Measurements from ENCODE around the gene KNDC1. TPM values are rescaled to one million over a fixed set of nuclear protein-coding genes. Genes with fewer than 3 reads are reported as not detected.
A peak's percentile ranks its signal among the peaks of the same experiment; 100 is the strongest.

The KNDC1 gene
- total RNA-seq, 1 experiment from 2014 or later: 1.7 TPM

DNA sequence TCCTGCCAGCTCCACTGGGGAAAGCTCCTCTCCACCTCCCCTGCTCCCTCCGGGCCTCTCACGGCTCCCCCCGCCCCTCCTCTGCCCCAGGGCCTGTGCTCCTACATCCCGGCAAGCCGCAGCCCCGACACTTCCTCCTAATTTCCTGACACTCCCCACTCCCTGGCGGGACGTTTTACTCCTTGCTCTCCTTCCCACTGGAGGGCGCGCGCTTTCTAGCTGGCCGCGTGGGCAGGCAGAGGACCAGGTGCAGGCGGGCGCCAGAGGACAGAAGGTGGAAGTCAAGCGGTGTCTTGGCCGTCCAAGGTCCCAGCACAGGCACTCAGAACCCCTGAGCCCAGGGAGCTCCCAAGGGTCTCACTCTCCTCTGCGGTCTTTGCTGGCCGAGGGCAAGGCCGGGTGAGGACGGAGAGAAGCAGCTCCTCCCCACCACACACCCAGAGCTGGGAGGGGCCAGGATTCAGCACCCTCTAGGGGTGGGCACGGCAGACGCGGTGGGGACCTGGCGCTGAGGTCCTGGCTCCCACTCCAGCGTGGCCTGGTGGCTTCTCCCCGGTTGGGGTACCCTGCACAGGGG is 97.6 kb downstream of the KNDC1 start:
- POLR2A ChIA-PET (ENCODE audit: unreplicated experiment): no interaction called here
- Histone ChIP-seq H3K4me3 (no peak overlapping the region), H3K9me2 (ENCODE audit: insufficient read depth) (no peaks in the 10 kb centered on the region), H3K79me2 (ENCODE audit: low read depth) (no peaks in the 10 kb centered on the region), H3K4me1 (replicated peaks; ENCODE audit: insufficient read depth) (peaks cover 26% of the 10 kb centered on the region), H3K27me3 (ENCODE audit: insufficient read depth, low read depth) (no peaks in the 10 kb centered on the region), H3K36me3 (ENCODE audit: low read depth) (no peaks in the 10 kb centered on the region), H3F3A (ENCODE audit: insufficient read depth, low read depth) (peaks cover 9% of the 10 kb centered on the region; the same call in 1 of the 2 replicates), H2AFZ (no peak overlapping the region), H3K4me2 (peak overlapping the region; percentile 19; the same call in 1 of the 2 replicates), H3K9me3 (ENCODE audit: insufficient read depth, low read depth) (no peaks in the 10 kb centered on the region), H4K20me1 (ENCODE audit: insufficient read depth) (no peaks in the 10 kb centered on the region), H3K27ac (peak overlapping the region; percentile 71)
- DNase-seq: peak in 1 of 2 experiments; percentile 57
- intact Hi-C loops (cut with micrococcal nuclease; ENCODE audit: unreplicated experiment): loop anchor here (2.0 kb wide), 1 partner anchor 51 kb away; the partner anchor contains the start of genes TUBGCP2 and ZNF511
- no TSS peak for BruUV-seq (replicated peaks)
- CTCF ChIA-PET: interaction anchor here (0.6 to 1.4 kb wide), 3 partner anchors 36 to 96 kb away, joined by 3 to 9 read pairs (median 4); no protein-coding TSS in a partner anchor
- no peak; the same call in 1 of the 2 replicates for TF ChIP-seq CTCF (conservative IDR thresholded peaks at IDR 0.05)
- TF ChIP-seq EZH2 (IDR thresholded peaks at IDR 0.05; ENCODE audit: low read depth): no peak

DNA sequence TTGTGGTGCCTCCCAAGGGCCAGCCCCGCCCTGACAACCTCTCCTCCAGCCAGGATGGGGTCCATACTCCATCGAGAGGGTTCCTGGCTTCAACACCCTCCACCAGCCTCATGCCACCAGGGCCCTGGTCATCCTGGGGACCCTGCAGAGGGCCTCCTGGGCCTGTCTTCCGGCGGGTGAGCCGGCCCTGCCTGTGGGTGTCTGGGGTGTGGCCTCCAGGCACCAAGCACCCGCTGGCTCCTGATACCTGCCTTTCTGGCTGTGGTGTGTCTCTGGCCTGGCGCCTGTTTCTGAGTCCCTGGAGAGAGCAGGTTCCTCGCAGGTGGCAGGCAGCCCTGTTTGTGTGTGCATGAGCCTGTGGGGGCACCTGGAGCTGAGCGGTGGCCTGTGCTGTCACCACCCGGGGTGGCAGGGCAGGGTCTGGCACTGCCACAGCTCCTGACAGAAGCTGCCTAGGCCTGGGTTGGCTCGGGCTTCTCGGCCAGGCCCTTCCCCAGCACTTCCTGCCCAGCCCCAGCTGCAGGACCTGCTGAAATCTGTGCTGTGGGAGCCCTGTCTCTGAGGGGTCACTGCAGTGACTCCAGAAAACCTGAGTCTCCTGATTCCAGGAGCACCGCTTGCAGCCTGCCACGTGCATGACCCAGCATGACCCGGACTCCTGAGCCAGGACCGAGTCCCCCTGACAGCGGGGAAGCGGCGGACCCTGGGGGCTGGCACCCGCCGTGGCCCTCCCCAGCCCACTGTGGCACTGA is 98.2 kb downstream of the KNDC1 start:
- ChIA-PET CTCF (interaction anchor here (1.4 kb wide), 1 partner anchor 35 kb away, joined by 3 read pairs; no protein-coding TSS in a partner anchor), POLR2A (ENCODE audit: unreplicated experiment) (no interaction called here)
- Histone ChIP-seq H2AFZ (no peak overlapping the region), H3K9me3 (ENCODE audit: insufficient read depth, low read depth) (no peaks in the 10 kb centered on the region), H3K27ac (peak overlapping the region; percentile 71), H3K4me3 (no peak overlapping the region), H3K4me2 (peak overlapping the region; percentile 65), H3F3A (ENCODE audit: insufficient read depth, low read depth) (peaks cover 9% of the 10 kb centered on the region; the same call in 1 of the 2 replicates), H3K4me1 (replicated peaks; ENCODE audit: insufficient read depth) (peaks cover 26% of the 10 kb centered on the region), H3K79me2 (ENCODE audit: low read depth) (no peaks in the 10 kb centered on the region), H3K36me3 (ENCODE audit: low read depth) (no peaks in the 10 kb centered on the region), H3K27me3 (ENCODE audit: insufficient read depth, low read depth) (no peaks in the 10 kb centered on the region), H3K9me2 (ENCODE audit: insufficient read depth) (no peaks in the 10 kb centered on the region), H4K20me1 (ENCODE audit: insufficient read depth) (no peaks in the 10 kb centered on the region)
- intact Hi-C loops (cut with micrococcal nuclease; ENCODE audit: unreplicated experiment): no loop called here
- TF ChIP-seq CTCF (conservative IDR thresholded peaks at IDR 0.05) (no peak), EZH2 (IDR thresholded peaks at IDR 0.05; ENCODE audit: low read depth) (no peak)
- BruUV-seq (replicated peaks): TSS peak; percentile 45
- peak; percentile 54 to 61 for DNase-seq

DNA sequence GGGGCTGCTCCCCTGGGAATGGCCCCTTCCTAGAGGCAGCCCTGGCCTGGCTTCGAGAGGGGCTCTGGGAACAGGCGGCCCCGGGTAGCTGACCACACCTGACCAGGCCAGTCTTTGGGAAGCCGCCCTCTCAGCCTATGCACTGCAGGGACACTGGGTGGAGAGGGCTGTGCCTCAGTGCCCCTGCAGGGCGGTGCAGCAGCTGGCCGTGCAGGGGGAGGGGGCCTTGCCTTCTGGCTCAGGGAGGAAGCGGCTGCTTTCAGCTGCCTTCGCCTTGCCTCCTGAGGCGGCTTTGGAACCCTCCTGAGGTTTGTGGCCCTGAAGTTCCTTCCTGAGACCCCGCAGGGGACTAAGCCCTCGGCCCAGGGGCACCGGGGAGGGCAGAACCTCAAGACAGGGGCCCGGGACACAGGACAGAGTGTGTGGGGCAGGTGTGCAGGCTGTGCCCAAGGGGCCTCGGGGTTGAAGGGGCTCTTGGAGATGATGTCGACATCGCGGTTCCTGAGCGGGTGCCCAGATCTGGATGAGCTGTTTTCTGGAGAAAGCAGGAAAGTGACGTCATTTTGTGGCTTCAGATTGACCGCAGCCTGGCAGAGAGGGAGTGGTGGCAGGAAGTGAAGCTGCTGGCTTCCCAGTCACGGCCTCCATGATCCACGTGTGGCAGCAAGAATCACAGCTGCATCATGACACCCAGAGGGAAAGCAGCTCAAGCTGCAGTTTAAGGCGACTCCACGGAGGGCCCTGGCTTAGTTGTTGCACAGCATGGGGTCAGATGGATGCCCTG is 99.0 kb downstream of the KNDC1 start:
- no peak overlapping the region for H3K4me3 ChIP-seq
- no peaks in the 10 kb centered on the region for H3K79me2 ChIP-seq (ENCODE audit: low read depth)
- no peaks in the 10 kb centered on the region for H4K20me1 ChIP-seq (ENCODE audit: insufficient read depth)
- intact Hi-C loops (cut with micrococcal nuclease; ENCODE audit: unreplicated experiment): loop anchor here (1.0 kb wide), 1 partner anchor 19 kb away; no protein-coding TSS in a partner anchor
- peak overlapping the region; percentile 65 for H3K4me2 ChIP-seq
- no peak overlapping the region for H2AFZ ChIP-seq
- ChIA-PET POLR2A (ENCODE audit: unreplicated experiment) (interaction anchor here (0.6 to 1.0 kb wide), 3 partner anchors 9 to 20 kb away, joined by 3 to 10 read pairs (median 3); no protein-coding TSS in a partner anchor), CTCF (no interaction called here)
- peak overlapping the region; percentile 71 for H3K27ac ChIP-seq
- no peak for TF ChIP-seq CTCF (conservative IDR thresholded peaks at IDR 0.05)
- no peak for TF ChIP-seq EZH2 (IDR thresholded peaks at IDR 0.05; ENCODE audit: low read depth)
- H3K9me2 ChIP-seq (ENCODE audit: insufficient read depth): no peaks in the 10 kb centered on the region
- no peaks in the 10 kb centered on the region for H3K36me3 ChIP-seq (ENCODE audit: low read depth)
- no TSS peak for BruUV-seq (replicated peaks)
- DNase-seq: peak; percentile 80 to 88
- peaks cover 9% of the 10 kb centered on the region; the same call in 1 of the 2 replicates for H3F3A ChIP-seq (ENCODE audit: insufficient read depth, low read depth)
- no peaks in the 10 kb centered on the region for H3K27me3 ChIP-seq (ENCODE audit: insufficient read depth, low read depth)
- H3K4me1 ChIP-seq (replicated peaks; ENCODE audit: insufficient read depth): peaks cover 26% of the 10 kb centered on the region
- H3K9me3 ChIP-seq (ENCODE audit: insufficient read depth, low read depth): no peaks in the 10 kb centered on the region
